ENCODE results near the gene HILPDA. TPM values are rescaled to one million over a fixed set of nuclear protein-coding genes. Genes with fewer than 3 reads are reported as not detected.
A peak's percentile ranks its signal among the peaks of the same experiment; 100 is the strongest.

HILPDA gene
- total and polyA plus RNA-seq, 10 of the 15 experiments (the other 5 are each of a cell fraction or from before 2014, with no cell fraction given) = 12.0 to 232 (median 26.4) TPM

- Histone ChIP-seq H3K4me2 (ENCODE audit: control insufficient read depth, insufficient read depth) (peak overlapping the region; percentile 100), H3K4me3 (peak overlapping the region; percentile 90), H2AFZ (ENCODE audit: control insufficient read depth, low read depth, low read length) (peak overlapping the region; percentile 99), H3K27ac (ENCODE audit: control insufficient read depth, insufficient read depth) (no peak overlapping the region), H4K20me1 (ENCODE audit: control insufficient read depth, insufficient read depth) (no peaks in the 10 kb centered on the region), H3K9me3 (replicated peaks; ENCODE audit: control insufficient read depth, insufficient read depth, low read length) (no peaks in the 10 kb centered on the region), H3K4me1 (ENCODE audit: control insufficient read depth, insufficient read depth, low read length) (peaks cover 8% of the 10 kb centered on the region), H3K79me2 (ENCODE audit: control insufficient read depth, insufficient read depth, low read length) (peaks cover under 1% of the 10 kb centered on the region; the same call in 1 of the 2 replicates), H3K36me3 (ENCODE audit: control insufficient read depth in 2 of 2, insufficient read depth in 2 of 2, low read length in 1 of 2) (no peaks in the 10 kb centered on the region), H3K9ac (ENCODE audit: control insufficient read depth, insufficient read depth, low read length) (peak overlapping the region; percentile 47; the same call in 1 of the 2 replicates), H3K27me3 (replicated peaks in 1 of 2; ENCODE audit: control insufficient read depth in 2 of 2, insufficient read depth in 2 of 2, low read length in 1 of 2) (no peaks in the 10 kb centered on the region; a peak in 1 of 4 replicates)
- SMC1A ChIA-PET (ENCODE audit: uncharacterized antibody, unreplicated experiment) = interaction anchor here (1.1 to 1.5 kb wide), 2 partner anchors 16 to 51 kb away, joined by 3 read pairs; no protein-coding TSS in a partner anchor
- CTCF ChIA-PET = interaction anchor here (0.9 to 23.9 kb wide), 4 partner anchors 13 to 49 kb away, joined by 4 to 458 read pairs (median 6); no protein-coding TSS in a partner anchor
- FAIRE-seq (peak; percentile 54), DNase-seq (ENCODE audit: low read depth, low spot score) (no peak), ATAC-seq (no peak)
- WGBS (ENCODE audit: insufficient coverage, insufficient replicate concordance, low lambda C conversion rate, missing lambda C conversion rate) = under 1% methylated on average over 6 of the region's 6 CpGs
- in situ Hi-C loops (cut with MboI) (no loop called here), intact Hi-C loops (cut with micrococcal nuclease; ENCODE audit: unreplicated experiment) (no loop called here)
- POLR2A ChIA-PET = no interaction called here
- RAD21 ChIA-PET (ENCODE audit: unreplicated experiment) = interaction anchor here (1.5 to 4.9 kb wide), 2 partner anchors 11 to 16 kb away, joined by 3 to 23 read pairs; no protein-coding TSS in a partner anchor
- no TSS peak for BruUV-seq (replicated peaks)
- TF ChIP-seq ZBED1 (IDR thresholded peaks at IDR 0.05; ENCODE audit: borderline replicate concordance) = no peak
- no peak for TF ChIP-seq SMAD5 (IDR thresholded peaks at IDR 0.05; ENCODE audit: low read depth)
- TF ChIP-seq MYC (IDR thresholded peaks at IDR 0.05; ENCODE audit: insufficient read depth, insufficient read length, insufficient replicate concordance, low read length, severe bottlenecking) = no peak
- no peak for TF ChIP-seq REST (IDR thresholded peaks at IDR 0.05; ENCODE audit: low read depth, low read length)
- TF ChIP-seq USF2 (IDR thresholded peaks at IDR 0.05; ENCODE audit: borderline replicate concordance, low read depth, low read length) = no peak
- TF ChIP-seq SMARCA5 (IDR thresholded peaks at IDR 0.05) = no peak
- no peak for TF ChIP-seq FOXK2 (IDR thresholded peaks at IDR 0.05)
- TF ChIP-seq E2F8 (IDR thresholded peaks at IDR 0.05; ENCODE audit: low read depth, partially characterized antibody) = no peak
- no peak for TF ChIP-seq FOS (IDR thresholded peaks at IDR 0.05; ENCODE audit: borderline replicate concordance, extremely low read depth, insufficient read length)
- no peak for TF ChIP-seq ATF2 (IDR thresholded peaks at IDR 0.05; ENCODE audit: low read length)
- no peak for TF ChIP-seq ZBTB40 (IDR thresholded peaks at IDR 0.05; ENCODE audit: borderline replicate concordance)
These were observed 45.3 kb upstream of the HILPDA start for GRCh38 chr7:128410451-128410753.

All from GM12878 (cell line).